Activated CD4-positive, alpha-beta T cell treated with anti-CD3 and anti-CD28 coated beads, Interleukin-2, amount 50 U/mL, for 1 hour (primary cell): Measurements from ENCODE around the gene LRP10.

Experiments used
- DNase-seq: peaks from one replicate; pipeline ENCODE4 v3.0.0-alpha.2; 2020

LRP10 gene

DNA sequence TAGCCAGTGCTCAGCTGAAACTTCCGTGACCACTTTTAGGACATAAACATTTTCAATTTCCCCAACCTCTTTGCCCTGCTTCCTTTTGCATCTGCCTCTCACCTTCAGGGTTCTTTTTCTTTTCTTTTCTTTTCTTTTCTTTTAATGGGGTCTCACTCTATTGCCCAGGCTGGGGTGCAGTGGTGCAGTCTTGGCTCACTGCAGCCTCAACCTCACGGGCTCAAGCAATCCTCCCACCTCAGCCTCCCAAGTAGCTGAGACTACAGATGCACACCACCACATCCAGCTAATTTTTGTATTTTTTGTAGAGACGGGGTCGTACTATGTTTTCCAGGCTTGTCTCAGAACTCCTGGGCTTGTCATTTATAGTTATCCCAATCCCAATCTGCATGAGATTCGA lies 4.7 kb upstream of the LRP10 start:
- DNase-seq: no peak

- no peak for DNase-seq
Measured at GRCh38 chr14:22870811-22871223, 723 bp upstream of the LRP10 start.

- DNase-seq: peak; percentile 71
Measured at GRCh38 chr14:22872033-22872832, 693 bp downstream of the LRP10 start.

- no peak for DNase-seq
Measured at GRCh38 chr14:22872833-22873520, 1.4 kb downstream of the LRP10 start.

DNA sequence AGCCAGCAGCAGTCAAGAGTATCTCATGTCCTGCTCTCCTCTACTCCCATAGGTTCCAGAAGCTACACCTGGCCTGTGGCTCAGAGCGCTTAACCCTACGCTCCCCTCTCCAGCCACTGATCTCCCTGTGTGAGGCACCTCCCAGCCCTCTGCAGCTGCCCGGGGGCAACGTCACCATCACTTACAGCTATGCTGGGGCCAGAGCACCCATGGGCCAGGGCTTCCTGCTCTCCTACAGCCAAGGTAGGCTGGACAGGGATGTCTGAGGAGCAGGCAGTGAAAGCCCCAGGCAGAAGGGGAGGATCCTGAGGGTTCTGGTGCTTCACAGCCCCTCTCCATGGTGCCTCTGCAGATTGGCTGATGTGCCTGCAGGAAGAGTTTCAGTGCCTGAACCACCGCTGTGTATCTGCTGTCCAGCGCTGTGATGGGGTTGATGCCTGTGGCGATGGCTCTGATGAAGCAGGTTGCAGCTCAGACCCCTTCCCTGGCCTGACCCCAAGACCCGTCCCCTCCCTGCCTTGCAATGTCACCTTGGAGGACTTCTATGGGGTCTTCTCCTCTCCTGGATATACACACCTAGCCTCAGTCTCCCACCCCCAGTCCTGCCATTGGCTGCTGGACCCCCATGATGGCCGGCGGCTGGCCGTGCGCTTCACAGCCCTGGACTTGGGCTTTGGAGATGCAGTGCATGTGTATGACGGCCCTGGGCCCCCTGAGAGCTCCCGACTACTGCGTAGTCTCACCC lies 3.6 kb downstream of the LRP10 start:
- no peak for DNase-seq

DNA sequence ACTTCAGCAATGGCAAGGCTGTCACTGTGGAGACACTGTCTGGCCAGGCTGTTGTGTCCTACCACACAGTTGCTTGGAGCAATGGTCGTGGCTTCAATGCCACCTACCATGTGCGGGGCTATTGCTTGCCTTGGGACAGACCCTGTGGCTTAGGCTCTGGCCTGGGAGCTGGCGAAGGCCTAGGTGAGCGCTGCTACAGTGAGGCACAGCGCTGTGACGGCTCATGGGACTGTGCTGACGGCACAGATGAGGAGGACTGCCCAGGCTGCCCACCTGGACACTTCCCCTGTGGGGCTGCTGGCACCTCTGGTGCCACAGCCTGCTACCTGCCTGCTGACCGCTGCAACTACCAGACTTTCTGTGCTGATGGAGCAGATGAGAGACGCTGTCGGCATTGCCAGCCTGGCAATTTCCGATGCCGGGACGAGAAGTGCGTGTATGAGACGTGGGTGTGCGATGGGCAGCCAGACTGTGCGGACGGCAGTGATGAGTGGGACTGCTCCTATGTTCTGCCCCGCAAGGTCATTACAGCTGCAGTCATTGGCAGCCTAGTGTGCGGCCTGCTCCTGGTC lies 4.3 kb downstream of the LRP10 start:
- no peak for DNase-seq

GRCh38 chr14:22877000-22877501 lies 5.5 kb downstream of the LRP10 start:
- DNase-seq: no peak

DNA sequence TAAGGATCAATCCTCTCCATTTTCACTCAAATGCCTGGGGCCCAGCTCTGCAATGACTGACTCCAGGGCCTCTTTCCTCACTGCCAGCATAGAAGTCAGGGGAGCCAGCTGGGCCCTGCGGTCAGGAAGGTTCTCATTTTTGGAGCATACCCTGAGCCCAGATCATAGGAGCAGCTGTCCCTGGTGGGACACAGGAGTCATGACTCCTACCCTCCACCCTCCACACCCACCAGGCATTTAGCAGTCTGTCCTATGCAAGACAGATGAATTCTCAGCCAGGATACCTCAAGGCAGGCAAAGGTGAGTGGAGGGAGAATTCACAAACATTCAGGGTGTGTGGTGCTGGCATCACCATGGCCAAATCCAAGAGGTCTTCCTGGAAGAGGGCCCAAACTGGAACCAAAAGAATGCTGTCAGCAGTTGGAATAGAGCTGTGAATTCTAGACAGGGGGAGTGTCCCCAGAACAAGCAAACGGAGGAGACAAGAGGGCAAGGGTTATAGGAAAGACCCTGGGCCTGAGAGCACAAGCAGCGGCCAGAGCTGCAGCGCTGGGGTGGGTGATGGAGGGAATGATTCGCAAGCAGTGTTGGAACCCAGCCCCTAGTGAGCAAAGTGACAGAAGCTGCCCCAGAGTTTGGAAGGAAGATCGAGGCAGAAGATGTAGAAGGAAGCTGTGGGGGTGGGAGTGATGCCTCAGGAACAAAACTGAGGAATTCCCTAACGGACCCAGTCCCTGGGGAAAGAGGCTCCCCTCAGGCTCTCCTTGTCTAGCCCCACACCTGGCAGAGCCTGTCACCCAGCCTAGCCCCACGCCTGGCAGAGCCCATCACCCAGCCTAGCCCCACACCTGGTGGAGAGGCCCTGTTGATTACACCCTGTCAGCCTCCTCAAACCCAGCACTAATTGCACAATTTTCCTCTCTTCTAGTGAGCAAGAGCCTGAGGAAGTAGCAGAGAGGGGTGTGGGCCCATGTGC lies 7.0 kb downstream of the LRP10 start:
- no peak for DNase-seq

DNA sequence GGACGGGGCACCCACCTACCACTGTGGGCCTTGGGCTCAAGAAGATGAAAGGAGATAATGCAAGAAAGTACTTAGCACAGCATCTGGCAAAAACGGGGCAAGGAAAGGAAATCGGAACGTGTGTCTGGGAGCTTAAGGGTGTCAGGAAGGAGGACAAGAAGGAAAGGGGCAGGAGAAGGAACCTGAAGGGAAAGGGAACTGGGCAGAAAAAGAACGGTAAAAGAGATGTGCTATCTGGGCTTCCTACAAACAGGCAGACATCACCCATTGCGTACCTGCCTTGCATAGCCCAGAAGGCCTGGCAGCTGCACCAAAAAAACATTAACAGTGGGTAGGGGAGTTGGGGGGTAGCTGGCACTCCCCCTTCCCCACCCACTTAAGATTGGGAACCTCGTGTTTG lies 10.5 kb downstream of the LRP10 start:
- DNase-seq: no peak

GRCh38 chr14:22882529-22883172 lies 11.1 kb downstream of the LRP10 start:
- DNase-seq: peak; percentile 38

DNA sequence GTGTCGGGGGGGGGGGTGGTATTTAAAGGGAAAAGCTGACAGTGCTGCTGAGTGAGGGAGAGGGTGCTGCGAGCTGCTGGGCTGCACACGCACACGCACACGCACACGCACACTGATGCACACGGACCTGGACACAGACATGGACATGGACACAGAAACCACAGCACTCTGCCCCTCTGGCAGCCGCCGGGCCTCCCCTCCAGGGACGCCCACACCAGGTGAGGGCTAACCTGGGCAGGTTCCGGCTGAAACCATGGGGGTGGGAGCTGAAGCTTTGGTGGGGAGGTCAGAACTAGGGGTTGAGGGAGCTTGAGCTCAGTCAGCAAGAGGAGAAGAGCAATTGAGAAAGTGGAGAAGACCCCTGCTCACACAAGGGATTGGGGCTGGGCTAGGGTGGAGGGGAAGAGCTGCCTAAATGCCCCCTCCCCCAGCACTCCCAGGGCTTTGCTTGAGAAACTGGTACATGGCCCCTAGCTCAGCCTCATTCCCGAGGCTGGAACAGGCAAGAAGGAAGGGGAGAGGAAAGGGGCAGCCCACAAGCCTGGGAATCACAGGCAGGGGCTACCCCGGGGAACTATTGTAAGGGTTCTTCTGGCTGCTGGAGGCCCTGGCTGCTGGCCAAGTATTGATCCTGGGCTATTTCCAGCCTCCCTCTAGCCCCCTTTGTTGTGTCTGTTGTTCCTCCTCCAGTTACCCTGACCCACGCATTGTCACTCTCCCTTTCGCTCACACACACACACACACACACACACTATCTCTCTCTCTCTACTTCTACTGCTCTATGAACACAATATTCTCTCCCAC lies 11.8 kb downstream of the LRP10 start, which contains the start of gene REM2:
Gene REM2, plus strand, starts transcription at position 50 of the 804 bp plus-strand sequence. Its CDS starts 66 bp downstream, at position 116.
- DNase-seq: no peak

GRCh38 chr14:22884076-22884737 lies 12.7 kb downstream of the LRP10 start:
- DNase-seq: no peak

DNA sequence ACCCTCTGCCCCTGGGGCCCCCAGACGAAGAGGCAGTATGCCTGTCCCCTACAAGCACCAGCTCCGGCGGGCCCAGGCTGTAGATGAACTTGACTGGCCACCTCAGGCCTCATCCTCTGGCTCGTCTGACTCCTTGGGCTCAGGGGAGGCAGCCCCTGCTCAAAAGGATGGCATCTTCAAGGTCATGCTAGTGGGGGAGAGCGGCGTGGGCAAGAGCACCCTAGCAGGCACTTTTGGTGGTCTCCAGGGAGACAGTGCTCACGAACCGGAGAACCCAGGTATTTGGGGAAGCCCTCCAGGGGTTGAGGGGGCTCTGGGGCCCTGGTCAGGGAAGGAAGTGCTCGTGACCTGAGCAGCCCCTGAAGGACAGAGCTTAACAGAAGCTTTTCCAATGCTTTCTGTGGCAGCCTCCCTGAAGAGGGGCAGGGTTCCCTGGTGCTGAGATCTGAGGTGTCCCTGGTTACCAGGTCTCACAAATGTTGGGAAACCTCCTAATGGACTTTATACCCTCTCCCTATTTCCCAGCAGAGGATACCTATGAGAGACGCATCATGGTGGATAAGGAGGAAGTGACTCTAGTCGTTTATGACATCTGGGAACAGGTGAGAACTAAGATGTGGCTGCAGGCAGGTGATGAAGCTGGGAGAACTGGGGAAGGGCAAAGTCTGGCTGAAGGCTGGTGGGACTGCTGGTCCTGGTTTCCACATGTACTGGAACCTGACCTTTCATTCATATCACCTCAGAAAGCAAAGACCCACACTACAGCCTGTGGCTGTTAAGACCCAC lies 13.4 kb downstream of the LRP10 start:
- no peak for DNase-seq

- DNase-seq: no peak
Measured at GRCh38 chr14:22885975-22886374, 14.4 kb downstream of the LRP10 start.

DNA sequence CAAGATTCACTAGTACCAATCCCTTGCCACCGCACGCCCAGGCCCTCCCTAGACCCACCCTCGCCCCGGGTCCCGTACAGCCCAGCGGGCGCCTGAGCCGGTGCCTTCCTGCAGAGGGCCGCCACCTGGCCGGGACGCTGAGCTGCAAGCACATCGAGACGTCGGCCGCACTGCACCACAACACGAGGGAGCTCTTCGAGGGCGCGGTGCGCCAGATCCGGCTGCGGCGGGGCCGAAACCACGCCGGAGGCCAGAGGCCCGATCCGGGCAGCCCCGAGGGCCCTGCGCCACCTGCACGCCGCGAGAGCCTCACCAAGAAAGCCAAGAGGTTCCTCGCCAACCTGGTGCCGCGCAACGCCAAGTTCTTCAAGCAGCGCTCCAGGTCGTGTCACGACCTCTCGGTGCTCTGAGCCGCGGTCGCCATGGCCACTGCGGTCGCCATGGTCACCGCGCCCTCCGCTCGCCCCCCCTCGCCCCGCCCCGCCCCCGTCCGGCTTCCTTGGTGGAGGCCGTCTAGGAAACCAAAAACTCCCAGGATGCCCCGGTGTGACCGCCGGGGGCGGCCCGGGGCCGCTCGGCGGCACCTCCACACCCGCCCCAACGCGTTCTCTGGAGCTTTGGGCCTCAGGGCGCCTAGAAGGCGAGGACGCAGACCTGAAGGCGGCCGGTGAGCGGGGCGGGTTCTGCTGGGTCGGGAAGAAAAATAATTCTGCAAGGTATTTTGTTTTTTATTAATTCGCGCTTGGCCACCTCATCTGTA lies 15.1 kb downstream of the LRP10 start:
- DNase-seq: peak; percentile 68

DNA sequence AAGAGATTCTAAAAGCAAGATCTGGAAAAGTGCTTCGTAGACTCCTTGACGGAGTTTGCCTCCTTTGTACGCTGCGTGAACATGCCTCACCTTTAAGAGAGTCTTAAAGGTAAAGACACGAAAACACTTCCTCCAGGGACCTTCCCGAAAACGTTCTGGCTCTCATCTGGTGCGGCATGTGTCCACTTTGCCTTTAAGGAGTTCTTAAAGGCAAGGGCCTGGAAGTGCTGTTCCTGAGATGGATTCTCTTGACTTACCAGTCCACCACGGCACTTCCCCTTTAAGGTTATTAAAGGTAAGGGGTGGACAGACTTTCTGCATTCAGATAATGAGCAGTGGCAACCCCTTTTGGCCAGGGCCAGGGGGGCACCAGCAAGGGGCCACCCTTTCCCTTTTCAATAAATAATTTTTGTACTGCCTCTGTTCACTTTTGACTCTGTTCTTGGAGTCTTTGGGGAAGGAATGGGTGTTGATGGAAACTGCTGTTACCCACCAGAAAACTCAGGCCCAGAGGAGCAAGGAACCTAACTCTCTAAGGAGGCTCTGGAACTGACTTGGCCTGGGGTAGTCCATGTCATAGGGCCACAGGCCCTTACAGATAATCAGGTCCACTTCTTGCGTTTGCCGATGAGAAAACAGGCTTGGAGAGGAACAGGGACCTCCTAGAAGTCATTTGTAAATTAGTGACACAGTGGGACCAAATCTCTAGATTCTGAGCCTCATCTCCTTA lies 15.9 kb downstream of the LRP10 start:
- DNase-seq: peak; percentile 32

GRCh38 chr14:22887990-22888378 lies 16.4 kb downstream of the LRP10 start:
- peak; percentile 28 for DNase-seq
